ENCODE results near the gene TCN1. TPM values are rescaled to one million over a fixed set of nuclear protein-coding genes. Genes with fewer than 3 reads are reported as not detected.
"Not testable (repeated sequence)": the region's sequence is repeated elsewhere in the genome, so short reads cannot be mapped to it uniquely, and the experiment has no call there.

The TCN1 gene
- total RNA-seq, 4 donors from 2014 or later, result not detected

DNA sequence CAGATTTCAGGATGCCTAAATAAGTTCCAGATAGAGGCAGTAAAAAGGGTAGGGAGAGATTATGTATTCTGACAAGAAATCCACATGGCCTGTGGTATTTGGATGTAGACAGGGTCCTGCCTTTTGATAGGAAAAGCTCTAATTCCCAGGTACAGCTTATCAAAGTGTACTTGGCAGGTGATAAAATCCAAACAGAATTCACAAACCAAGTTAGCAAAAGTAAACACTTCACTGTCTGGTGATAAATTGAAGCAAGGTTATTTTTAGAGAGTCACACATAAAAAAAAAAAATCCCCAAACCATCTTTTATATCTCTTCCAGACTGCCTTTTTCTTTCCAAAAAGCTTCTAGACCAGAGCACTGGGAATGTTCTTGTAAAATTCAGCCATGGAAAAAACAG is 26.7 kb downstream of the TCN1 start:
- Histone ChIP-seq H3K27me3 (no peaks in the 10 kb centered on the region), H3K36me3 (no peaks in the 10 kb centered on the region)

DNA sequence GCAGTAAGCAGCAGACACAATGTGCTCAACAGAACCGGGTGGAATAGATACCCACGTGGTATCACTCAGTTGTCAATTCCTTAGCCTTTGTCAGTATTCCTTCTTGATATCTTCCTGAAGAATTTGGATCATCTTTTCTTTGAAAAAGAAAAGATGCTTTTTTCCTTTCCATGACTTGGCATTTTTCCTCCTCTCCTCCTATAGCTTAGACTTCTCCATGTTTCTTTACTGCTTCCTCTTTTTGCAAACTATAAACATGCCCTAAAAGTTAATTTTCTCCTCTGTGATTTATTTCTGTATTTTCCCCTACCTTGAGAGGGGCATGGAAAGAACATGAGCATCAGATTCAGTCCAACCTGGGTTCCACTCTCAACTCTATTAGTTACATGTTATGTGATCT is 32.7 kb downstream of the TCN1 start:
- DNase-seq (ENCODE audit: low spot score in 2 of 2), result no peak
- WGBS, 2 donors, result 87 to 90% methylated on average over 2 of the region's 2 CpGs
- Histone ChIP-seq H3K27ac (no peak overlapping the region), H3K27me3 (no peaks in the 10 kb centered on the region), H3K9me3 (no peaks in the 10 kb centered on the region), H3K4me1 (no peaks in the 10 kb centered on the region), H3K4me3 (no peak overlapping the region), H3K36me3 (no peaks in the 10 kb centered on the region)
- no peak for TF ChIP-seq POLR2A (IDR thresholded peaks at IDR 0.05)
- TF ChIP-seq, protein P1, sequence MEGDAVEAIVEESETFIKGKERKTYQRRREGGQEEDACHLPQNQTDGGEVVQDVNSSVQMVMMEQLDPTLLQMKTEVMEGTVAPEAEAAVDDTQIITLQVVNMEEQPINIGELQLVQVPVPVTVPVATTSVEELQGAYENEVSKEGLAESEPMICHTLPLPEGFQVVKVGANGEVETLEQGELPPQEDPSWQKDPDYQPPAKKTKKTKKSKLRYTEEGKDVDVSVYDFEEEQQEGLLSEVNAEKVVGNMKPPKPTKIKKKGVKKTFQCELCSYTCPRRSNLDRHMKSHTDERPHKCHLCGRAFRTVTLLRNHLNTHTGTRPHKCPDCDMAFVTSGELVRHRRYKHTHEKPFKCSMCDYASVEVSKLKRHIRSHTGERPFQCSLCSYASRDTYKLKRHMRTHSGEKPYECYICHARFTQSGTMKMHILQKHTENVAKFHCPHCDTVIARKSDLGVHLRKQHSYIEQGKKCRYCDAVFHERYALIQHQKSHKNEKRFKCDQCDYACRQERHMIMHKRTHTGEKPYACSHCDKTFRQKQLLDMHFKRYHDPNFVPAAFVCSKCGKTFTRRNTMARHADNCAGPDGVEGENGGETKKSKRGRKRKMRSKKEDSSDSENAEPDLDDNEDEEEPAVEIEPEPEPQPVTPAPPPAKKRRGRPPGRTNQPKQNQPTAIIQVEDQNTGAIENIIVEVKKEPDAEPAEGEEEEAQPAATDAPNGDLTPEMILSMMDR (IDR thresholded peaks at IDR 0.05), result no peak
- TF ChIP-seq EP300 (IDR thresholded peaks at IDR 0.05), result no peak

More for the DNA sequence above, 26.7 kb downstream of the TCN1 start:
- no peak for DNase-seq (ENCODE audit: low spot score in 2 of 2)
- Histone ChIP-seq H3K27ac (no peak overlapping the region), H3K9me3 (no peaks in the 10 kb centered on the region), H3K4me1 (no peaks in the 10 kb centered on the region), H3K4me3 (no peak overlapping the region)
- TF ChIP-seq, protein P1 (IDR thresholded peaks at IDR 0.05), result no peak
- TF ChIP-seq EP300 (IDR thresholded peaks at IDR 0.05), result no peak
- no peak for TF ChIP-seq POLR2A (IDR thresholded peaks at IDR 0.05)

DNA sequence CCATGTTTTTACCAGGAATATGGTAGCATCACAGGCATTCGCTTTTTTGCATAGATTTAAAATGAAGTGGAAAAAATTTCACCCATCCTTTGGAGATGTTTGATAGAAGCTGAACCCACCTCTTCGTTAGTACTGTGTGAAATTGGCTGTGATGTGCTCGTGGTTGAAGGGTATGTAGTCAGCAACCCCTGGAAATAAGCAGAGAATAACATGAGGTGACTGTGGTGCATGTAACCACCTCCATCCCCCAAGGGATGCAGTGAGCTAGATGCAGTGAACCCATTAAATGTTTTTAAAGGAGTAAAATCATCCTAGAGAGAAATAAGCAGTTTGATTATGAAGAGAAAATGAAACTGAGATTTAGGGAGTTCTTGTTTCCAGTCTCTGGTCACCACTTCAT is 36.9 kb downstream of the TCN1 start:
- TF ChIP-seq POLR2A (IDR thresholded peaks at IDR 0.05) (no peak), EP300 (IDR thresholded peaks at IDR 0.05) (no peak)
- TF ChIP-seq, protein P1 (IDR thresholded peaks at IDR 0.05), result no peak
- DNase-seq (ENCODE audit: low spot score in 2 of 2), result no peak
- WGBS, 2 donors, result 79 to 81% methylated on average over 3 of the region's 3 CpGs

DNA sequence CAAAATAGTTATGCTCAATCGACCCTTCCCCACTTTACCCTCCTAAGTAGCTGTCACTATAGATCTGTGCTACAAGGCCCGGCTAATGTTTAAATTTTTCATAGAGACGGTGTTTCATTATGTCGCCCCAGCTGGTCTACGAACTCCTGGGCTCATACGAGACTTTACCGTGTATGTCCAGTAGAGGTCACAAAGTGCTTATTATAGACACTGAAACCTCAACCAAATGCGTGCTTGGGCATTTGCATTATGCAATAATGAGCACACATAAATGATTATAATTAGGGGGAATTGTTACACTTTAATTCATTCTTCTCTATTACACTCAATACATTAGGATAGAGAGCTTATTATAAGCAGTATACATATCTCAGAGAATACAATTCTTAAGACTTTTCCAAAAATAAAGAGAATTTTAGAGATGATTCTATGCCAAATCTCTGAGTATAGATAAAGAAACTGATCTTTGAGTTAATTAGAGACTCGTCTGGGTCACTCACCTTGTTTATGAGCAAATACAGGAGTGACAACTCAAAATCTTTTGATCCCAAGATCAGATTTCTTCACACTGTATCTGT is 43.2 kb downstream of the TCN1 start:
- no peaks in the 10 kb centered on the region for H3K27me3 ChIP-seq
- no peak overlapping the region for H3K4me3 ChIP-seq
- H3K9me3 ChIP-seq, result no peaks in the 10 kb centered on the region
- H3K36me3 ChIP-seq, result no peaks in the 10 kb centered on the region
- peak in 1 of 2 donors; percentile 41 for DNase-seq (ENCODE audit: low spot score in 2 of 2)
- H3K4me1 ChIP-seq, result peaks cover 0 to 8% (median 3%) of the 10 kb centered on the region in 4 donors
- H3K27ac ChIP-seq, result no peak overlapping the region
- WGBS, 2 donors, result 8 to 10% methylated on average over 9 of the region's 9 CpGs
- TF ChIP-seq EP300 (IDR thresholded peaks at IDR 0.05), result no peak
- TF ChIP-seq, protein P1 (IDR thresholded peaks at IDR 0.05), result peak; percentile 34 to 67 (median 54)

More for the DNA sequence above, 36.9 kb downstream of the TCN1 start:
- no peaks in the 10 kb centered on the region for H3K9me3 ChIP-seq
- H3K4me3 ChIP-seq, result no peak overlapping the region
- H3K27ac ChIP-seq, result no peak overlapping the region
- no peaks in the 10 kb centered on the region for H3K27me3 ChIP-seq
- no peaks in the 10 kb centered on the region for H3K36me3 ChIP-seq
- no peaks in the 10 kb centered on the region for H3K4me1 ChIP-seq

DNA sequence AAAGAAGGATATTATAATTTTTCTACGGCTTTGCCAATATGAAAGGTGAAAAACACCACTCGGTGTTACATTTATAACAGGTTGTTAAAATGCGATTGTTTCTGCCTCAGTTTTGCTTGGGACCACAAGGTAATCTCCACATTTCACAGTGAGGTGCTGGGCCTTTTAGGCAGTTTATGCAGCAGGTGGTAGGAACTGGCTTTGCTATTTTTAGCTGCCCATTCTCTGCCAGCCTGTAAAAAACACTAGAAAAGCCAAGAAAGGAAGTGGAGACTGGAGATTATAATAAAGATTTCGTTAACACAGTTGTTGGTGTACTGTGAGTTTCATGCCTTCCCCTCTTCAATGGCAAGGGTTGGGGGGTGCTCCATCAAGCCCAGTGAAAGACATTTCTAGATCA is 47.7 kb downstream of the TCN1 start:
- Histone ChIP-seq H3K27me3 (peaks cover 0 to 7% of the 10 kb centered on the region in 2 donors), H3K4me3 (no peak overlapping the region), H3K27ac (no peak overlapping the region), H3K36me3 (no peaks in the 10 kb centered on the region), H3K9me3 (no peaks in the 10 kb centered on the region), H3K4me1 (peaks cover 0 to 8% (median 3%) of the 10 kb centered on the region in 4 donors)
- no peak for DNase-seq (ENCODE audit: low spot score in 2 of 2)
- TF ChIP-seq, protein P1 (IDR thresholded peaks at IDR 0.05), result no peak
- TF ChIP-seq EP300 (IDR thresholded peaks at IDR 0.05), result no peak
- TF ChIP-seq POLR2A (IDR thresholded peaks at IDR 0.05), result no peak
- WGBS, 2 donors, result 70 to 77% methylated on average over 4 of the region's 4 CpGs

DNA sequence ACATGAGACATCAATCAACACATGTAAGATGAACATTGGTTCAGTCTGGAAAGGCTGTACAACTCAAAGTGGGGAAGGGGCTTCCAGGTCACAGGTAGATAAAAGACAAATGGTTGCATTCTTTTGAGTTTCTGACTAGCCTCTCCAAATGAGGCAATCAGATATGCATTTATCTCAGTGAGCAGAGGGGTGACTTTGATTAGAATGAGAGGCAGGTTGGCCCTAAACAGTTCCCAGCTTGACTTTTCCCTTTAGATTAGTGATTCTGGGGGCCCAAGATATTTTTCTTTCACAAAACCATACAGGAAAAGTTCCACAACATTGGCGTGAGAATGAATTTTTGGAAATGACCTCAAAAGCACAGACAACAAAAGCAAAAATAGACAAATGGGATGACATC is 49.9 kb downstream of the TCN1 start:
- H3K27ac ChIP-seq; H3K27me3 ChIP-seq; DNase-seq (ENCODE audit: low spot score in 2 of 2); H3K9me3 ChIP-seq; H3K36me3 ChIP-seq; H3K4me1 ChIP-seq; H3K4me3 ChIP-seq: not testable (repeated sequence)
- 73 to 91% methylated on average over 1 of the region's 1 CpG for WGBS, 2 donors
